C4-2B (cell line): Measurements from ENCODE around the gene PCP4.

Source experiments
- CTCF ChIP-seq: fragments of 450-650 bp; conservative IDR thresholded peaks from 2 replicates; pipeline ENCODE4 v1.5.1; 2017; ENCODE audit warnings: mild to moderate bottlenecking
- ZFX ChIP-seq: fragments of 450-650 bp; IDR thresholded peaks from 2 replicates; pipeline ENCODE4 v1.6.1; 2017

GRCh38 chr21:39885119-39885848 lies 18.0 kb downstream of the PCP4 start:
- TF ChIP-seq CTCF (no peak), ZFX (no peak)
